ENCODE measurements around the gene FARS2.
A peak's percentile ranks its signal among the peaks of the same experiment; 100 is the strongest.

FARS2 gene

DNA sequence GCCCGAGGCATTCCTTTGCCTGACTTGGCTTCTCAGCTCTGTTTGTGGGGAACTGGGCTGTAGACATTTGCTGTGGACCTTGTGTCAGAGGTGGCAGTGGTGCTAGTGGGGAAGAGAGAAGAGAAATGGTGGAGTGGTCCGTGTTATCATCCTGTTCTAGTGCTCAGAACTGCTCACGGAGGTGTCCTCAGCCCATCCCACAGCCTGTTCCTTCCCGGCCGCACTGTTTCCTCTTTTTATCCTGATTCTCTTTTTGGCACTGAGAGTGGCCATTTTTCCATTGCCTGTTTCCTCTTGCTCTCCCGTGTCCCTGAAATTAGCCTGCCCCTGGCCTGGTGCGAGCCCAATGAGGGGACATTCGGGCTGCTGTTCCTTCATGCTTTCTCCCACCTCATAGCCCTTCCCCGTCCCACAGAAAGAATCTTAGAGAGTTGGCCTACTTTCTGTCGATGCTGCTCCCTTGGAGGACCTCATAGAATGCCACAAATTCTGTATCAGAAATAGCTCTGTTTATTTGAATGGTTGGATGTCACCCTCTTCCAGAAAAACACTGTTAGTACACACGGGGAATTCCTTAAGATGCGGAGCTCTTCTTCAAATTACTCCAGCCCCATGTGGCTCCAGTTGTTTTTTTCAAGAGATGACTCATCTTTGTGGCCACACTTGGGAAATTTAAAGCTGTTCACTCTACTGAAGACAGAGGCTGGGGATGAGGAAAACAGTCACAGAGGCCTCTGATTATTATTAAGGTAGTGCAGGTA is 26.1 kb downstream of the FARS2 start:
- DNase-seq (ENCODE audit: low read depth): no peak

DNA sequence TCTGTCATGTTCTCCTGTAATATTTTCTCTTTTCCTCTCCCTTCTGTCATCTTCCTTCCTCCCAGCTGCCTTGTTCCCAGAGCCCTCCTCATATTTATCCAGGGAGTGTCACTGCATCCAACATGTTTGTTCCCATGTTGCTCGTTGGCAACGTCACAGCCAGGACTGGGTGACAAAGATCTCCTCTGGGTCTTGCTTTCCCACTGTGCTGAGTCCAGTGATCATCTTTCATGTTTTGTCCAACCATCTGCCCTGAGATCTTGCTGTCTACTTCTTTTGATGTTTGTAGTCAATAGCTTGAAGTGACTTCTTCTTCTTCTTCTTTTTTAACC is 26.6 kb downstream of the FARS2 start:
- DNase-seq (ENCODE audit: low read depth): no peak

DNA sequence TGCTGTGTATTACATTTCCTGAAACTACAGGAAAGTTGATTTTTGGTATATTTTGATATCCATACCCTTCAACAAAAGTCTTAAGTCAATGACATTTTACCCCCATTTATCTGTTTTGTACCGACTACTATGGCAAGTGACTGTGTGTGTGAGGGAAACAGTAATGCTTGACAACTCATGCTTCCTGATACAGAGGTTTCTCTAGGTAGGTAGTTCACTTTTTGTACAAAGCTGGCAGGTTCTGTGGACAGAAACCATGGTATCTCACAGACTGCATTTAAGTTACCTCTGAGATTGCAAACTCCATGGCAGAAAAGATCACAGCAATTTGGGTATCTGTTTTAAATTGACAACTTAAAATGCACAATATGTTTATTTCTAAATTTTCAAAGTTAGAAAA is 28.8 kb downstream of the FARS2 start:
- no peak for DNase-seq (ENCODE audit: low read depth)

DNA sequence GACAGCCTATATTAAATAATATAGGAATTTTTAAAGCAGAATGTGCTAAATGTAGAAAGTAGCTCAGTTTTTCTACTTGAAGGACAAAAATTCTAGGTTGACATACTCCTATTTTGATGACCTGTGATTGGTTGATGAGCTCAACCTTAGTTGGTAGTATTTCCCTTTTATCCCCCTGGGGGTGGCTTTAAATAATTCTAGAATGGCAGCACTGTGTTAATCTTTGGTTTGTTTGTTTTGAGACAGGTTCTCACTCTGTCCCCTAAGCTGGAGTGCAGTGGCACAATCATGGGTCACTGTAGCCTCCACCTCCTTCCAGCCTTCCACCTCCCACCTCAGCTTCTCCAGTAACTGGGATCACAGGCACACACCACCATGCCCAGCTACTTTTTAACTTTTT is 29.2 kb downstream of the FARS2 start:
- DNase-seq (ENCODE audit: low read depth): no peak

DNA sequence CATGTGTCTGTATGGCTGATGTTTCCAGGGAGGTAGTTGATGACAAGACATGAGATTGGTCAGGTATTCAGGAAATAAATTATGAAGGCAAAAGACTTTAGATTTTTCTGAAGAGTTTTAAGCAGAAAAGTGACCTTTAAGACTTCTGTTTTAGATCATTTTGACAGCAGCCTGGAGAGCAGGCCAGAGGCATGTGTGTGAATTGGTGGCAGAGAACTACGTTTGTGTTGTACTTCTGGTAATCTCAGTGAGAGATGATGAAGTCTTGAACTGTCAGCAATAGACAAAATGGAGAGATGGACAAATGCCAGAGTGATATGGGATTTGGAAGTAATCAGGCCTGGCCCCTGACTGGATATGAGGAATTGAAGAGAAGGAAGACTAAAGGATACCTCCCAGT is 30.8 kb downstream of the FARS2 start:
- DNase-seq (ENCODE audit: low read depth): no peak

DNA sequence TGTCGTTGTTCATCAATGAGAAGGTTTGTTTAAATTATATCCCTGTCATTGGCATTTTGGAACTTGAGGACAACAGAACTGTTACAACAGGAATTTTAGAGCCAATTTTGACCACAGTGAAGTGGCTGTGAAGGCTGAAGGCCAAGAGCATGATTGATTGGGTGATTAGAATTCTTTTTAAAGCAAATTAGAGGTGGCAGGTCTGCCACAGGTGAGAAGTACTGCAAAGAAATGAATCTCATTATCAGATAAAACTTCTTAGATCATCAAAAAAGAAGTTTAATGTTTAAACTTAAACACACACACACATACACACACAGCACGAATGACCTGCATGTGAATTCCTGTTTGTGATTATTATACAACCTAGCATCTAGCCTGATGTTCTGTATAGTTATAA is 32.4 kb downstream of the FARS2 start:
- DNase-seq (ENCODE audit: low read depth): no peak

DNA sequence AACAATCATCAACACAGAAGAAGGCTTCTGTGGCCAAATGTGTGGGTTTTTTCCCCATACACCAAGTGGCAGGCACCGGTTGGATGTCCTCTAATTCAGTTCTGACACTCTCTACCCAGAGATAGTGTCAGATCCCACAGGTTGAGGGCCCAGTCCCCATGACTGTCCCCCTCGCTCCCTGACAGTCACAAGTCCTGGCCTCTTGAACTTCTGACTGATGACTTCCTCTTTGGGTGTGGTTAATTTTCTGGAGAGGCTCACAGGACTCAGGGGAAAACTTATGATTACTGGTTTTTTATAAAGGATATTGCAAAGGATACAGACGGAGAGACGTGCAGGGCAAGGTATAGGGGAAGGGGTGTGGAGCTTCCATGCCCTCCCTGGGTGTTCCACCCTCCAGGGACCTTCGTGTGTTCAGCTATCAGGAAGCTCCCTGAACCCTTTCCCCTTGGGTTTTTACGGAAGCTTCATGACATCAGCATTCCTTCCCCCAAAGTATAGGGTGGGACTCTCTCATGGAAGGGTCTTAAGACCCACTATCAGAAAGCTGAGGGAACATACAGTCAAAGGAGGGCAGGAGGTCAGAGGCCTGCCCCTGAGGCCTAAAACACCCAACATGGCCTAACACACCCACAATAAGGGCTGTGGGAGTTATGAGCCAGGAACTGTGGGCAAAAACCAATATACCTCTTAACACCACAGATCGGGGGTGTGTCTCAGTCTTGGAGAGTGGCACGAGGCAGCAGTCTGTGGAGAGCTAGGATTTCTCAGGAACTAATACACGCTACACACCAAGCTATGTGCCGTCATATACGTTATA is 33.3 kb downstream of the FARS2 start:
- DNase-seq (ENCODE audit: low read depth): no peak

DNA sequence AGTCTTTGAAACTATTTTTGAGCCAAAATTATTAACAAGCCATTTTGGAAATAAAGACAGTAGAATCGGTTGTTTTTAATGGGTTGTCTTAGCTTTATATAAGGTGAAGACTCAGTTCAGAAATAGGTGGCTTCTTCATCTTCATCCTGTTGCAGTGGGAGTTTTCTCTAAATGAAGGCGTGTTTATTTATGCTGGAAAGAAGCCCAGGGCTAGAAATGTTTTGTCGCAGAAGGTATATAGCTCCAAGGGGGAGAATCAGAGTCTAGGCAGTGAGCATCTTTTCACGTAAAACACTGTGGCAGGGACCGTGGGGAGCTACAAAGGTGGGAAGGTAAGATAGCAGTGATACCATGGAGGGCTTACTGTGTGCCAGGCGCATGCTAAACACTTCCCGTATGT is 34.3 kb downstream of the FARS2 start:
- no peak for DNase-seq (ENCODE audit: low read depth)

DNA sequence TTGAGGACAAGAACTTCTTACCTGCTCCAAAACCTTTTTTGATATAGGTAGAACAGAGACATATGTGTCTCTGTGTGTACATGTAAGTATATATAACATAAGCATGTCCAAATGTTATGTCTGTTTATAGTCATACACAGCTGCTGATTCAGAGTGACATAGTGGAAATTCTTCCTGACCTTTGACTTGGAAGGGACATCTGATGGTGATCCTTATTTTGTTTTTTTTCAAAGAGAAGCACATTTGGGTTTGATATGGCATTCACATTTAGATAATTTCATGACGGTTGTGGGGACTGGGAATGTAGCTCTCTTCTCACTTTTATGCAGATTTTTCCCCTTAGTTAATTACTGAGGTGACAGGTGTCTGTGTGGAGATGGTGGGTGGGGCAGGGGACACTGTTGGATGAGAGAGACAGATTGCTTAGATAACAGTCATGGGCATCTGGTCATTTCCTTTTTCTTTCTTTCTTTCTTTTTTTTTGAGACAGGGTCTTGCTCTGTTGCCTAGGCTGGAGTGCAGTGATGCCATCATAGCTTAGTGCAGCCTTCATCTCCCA is 39.0 kb downstream of the FARS2 start:
- DNase-seq (ENCODE audit: low read depth): no peak

DNA sequence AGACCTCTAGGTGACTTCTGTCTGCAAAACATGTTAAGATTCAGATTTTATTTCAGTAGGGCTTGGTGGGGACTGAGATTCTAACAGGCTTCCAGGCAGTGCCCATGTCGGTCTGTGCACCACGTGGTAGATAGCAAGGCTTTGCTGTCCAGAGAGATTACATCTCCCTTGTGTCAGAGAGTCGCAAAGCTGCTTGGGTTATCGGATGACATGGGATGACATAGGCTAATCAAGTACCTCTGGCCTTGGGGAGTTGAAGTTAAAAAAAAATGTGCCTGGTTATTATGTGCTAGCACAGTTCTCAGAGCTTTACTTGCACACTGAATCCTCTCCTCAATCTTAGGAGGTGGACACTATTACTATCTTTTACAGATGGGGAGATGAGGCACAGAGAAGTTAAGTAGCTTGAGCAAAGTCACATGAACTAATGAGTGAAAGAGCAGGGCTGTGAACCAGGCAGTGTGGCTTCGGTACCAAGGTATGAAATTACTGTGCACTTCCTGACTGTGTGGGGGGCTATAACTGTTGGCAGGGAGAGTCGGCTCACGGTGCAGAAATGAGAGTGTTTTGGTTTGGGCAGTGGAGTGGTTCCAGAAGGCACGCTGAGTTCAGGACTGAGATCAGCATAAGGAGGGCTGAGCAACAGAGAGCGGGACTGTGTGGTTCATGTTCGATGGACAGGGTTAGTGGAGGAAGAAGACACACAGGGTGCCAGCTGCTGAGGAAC is 41.1 kb downstream of the FARS2 start:
- no peak for DNase-seq (ENCODE audit: low read depth)

DNA sequence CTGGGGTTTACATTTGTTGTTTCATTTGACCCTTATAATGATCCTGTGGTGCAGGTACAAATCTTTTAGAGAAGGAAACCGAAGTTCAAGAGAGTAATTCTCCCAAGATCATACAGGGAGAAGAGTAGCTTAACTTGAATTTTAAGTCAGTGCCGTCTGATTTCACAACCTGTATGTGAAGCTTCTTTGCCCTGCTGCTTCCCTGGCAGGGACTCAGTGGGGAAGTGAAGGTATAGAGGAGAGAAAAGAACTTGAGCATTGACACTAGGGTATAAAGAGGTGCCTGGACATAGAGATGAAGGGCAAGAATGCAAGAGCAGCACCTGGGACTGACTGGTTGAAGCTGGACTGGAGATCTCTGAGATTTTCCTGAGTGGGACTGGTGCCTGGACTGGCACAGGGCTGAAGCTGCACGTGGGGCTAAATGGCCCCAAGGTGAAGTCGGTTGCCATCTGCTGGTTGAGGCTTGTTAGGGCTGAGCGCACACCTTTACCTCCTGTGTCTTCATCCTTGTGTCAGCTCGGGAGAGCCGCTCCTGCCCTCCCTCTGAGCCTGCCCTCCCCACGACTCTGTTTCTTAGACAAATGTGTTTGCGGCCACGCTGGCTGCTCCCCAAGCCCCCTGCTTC is 41.8 kb downstream of the FARS2 start:
- peak; percentile 6 for DNase-seq (ENCODE audit: low read depth)

DNA sequence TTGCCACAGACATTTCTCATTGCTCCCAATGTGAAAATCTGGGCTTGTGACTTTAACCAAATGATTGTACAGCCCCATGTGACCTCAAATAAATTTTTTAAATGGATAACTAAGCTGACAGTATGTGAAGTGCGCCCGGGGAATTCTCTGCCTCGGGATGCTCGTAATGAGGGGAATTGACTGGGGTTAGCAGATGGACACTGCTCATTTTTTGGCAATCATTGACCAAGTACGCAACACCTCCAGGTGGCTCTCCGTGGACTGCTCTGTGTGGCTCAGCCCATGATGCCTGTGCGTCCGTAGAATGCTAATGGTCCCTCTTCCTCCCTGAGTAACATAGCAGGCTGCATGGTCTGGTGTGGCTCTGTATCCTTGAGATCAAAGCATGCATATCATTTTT is 42.4 kb downstream of the FARS2 start:
- no peak for DNase-seq (ENCODE audit: low read depth)

DNA sequence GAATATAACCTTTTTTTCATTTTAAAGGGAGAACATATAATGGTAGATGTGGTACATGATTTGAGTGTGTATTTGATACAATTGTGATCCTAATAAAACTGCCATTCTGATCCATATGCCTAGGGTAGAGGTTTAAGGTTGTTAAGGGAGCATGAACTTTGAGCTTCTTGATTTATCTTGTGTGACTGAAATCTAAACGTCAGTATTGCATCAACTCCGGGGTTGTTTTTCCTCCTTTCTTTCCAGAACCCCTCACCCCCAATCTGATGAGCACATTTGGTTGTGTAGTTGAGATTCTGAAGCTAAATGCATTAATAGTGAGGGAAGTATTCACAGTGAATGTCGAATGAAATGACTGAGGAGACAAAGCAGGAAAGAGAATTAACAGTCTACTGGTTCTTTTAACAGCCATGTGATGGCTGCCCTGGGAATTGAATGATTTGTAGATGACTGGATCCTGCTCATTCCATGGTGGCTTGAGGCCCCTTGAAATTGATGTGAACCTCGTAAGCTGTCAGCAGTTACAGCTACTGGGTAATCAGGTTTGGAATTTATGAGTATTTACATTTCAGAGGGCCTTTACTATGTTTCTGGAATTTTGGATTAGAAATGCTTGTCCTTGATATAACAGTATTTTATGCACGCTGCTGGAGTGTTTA is 44.8 kb downstream of the FARS2 start:
- no peak for DNase-seq (ENCODE audit: low read depth)

DNA sequence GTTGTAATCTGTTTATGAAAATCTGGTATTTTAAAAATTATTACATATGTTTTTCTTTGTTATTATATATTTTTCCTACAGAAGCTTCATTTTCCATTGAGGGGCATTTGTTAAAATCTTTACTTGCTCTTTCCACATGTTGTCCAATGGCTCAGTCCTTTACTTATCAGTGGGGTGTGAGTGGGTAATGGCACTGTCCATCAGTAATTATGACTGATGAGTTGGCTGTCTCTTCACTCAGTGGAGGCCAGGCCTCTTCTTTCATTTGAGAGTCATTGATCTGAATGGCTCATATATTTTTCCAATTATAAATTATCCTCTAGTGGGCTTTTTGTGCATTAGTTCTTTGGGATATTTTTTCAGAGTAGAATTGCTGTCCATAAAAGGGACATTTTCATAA is 45.7 kb downstream of the FARS2 start:
- DNase-seq (ENCODE audit: low read depth): no peak

DNA sequence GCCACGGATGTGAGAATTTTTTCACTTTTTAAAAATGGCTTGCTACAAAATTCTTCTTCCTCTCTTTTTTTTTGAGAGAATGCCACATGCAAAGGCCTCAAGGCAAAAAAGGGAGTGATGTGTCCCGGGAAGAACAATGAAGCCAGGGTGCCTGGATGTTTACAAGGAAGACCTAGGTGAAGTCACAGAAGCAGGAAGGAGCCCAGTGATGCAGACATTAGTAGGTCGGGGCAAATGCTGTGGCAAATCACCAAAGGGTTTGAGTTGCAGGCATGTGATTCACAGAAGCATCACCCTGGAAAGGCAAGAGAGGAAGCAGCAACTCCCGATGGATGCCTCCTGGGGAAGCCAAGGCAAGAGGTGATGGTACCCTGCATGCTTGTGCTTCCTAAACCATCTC is 46.8 kb downstream of the FARS2 start:
- no peak for DNase-seq (ENCODE audit: low read depth)

DNA sequence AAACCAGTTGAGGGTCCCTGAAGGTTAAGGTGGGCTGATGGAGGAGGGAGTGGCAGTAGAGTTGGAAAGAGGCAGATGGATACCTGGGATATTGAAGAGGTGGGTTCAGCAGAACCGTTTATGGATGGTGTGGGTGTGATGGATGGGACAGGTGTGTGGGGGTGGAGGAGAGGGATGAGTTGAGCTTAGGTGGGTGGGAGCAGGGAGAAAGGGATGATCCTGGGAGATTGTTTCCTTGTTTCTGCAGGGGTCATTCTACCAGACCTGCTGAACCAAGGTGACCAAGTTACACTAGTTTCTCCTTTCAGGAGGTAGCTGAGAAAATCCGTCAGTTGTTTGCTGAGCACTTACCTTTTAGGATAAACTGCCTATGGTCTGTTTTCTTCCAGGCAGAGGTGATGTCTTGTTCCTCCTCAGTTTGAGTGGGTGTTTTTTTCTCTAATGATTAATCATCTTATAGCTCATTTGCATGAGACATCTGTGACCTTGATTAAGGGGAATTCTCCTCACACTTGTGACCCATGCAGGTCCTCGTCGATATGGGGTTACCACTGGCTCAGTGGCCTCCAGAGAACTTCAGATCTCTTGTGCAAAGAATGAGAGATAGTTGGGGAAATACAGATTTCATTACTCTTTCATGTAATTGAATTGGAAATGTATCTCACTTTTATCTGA is 53.0 kb downstream of the FARS2 start:
- no peak for DNase-seq (ENCODE audit: low read depth)

DNA sequence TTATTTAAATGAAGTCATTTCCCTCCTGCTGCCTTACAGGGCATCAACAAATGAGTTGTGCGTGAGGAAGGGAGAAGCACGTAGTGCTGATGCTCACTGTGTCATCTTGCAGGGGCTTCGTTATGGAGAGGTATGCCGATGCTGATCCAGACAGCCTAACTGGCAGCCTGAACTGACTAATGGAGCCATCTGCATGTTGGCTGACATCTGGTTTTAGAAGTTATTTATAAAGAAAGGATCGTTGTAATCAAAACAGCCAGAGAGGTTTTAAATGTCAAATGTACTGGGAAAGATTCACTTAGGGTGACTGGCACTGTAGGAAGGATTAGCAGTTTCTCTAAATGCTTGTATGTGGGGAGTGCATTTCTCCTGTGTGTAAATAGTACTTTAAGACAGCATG is 54.6 kb downstream of the FARS2 start:
- DNase-seq (ENCODE audit: low read depth): no peak

DNA sequence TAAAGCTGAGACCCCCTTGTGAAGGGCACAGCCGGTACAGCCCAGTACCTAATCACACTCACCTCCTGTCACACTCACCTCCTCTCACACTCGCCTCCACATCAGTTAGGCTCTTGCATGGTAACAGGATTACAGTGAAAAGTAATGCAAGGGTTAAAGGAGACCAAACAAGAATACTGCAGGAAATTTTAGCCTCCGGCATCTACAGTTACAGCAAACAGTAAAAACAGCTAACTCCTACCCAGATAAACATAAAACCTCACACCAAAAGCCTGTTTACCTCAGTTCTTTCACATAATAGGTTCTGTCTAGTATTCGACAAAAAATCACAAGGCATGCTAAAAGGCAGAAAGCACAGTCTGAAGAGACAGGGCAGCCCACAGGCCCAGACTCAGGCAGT is 55.6 kb downstream of the FARS2 start:
- DNase-seq (ENCODE audit: low read depth): no peak

DNA sequence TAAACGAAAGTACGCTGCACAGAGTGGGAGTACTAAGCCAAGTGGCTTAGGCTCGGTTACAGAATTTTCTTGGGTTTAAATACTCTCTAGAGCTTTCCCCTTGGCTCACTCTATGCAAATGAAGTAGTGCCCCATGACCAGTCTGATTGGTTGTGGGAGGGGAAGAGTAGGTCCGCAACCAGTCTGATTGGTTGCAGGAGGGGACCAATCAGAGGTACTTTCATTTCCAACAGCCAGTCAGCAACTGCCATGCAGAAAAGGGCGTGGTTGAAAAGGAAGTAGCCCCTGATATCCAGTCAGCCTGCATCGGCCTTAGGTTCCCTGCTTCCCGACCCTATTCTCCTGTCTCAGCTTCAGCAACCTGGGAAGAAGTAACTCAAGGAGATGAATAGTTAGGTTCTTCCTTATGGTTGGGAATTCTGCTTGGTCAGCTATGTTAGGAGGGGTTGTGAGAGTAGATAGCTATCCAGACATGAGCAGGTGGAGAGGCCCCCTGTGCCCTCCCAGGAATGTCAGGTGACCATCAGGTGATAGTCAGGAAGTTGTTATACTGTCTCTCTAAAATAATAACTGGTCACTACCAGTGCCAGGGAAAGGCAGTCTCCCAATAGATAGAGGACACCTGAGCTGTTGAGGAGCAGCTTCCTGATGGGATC is 57.4 kb downstream of the FARS2 start:
- no peak for DNase-seq (ENCODE audit: low read depth)

DNA sequence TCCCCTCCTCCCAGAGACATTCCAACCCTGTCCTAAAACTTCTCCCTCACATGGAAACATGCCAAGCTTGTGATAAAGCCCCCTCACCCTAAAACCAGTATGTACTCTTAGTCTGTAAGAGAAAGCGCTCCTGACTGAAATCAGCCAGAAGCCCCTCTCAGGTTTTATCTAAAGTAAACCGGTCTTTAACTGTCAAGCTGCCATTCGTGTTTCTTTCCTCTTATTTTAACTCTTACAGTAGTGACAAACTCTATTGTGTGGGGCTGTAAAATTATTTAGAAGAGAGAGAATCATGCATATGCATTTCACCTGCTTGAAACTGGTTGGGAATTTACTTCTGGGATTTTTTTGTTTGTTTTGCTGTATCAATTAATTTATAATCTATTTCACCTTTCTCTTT is 62.7 kb downstream of the FARS2 start:
- DNase-seq (ENCODE audit: low read depth): no peak

DNA sequence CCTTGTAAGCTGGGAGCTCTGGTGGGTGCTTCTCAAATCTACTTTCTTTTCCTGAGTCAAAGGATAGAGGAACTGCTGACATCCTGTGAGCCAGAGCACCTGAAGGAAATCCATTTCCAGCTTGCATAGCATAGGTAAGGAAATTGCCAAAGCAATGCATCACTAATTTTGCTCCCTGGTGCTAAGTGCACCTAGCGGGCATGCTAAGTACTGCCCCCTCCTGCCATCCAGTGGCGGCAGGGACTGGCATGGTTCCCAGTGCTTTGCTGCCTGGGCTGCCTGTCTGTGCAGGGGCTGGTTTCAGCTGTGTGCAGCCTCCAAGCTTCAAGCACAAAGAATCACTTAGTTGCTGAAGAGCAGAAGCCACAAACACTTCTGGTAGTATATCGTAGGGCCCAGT is 63.9 kb downstream of the FARS2 start:
- no peak for DNase-seq (ENCODE audit: low read depth)
